ENCODE data around the gene SKP2.

GRCh38 chr5:36215910-36216309 lies 64.0 kb downstream of the SKP2 start:
- TF ChIP-seq ZNF274 (IDR thresholded peaks at IDR 0.05; ENCODE audit: low read depth, low read length) = no peak
- TF ChIP-seq YY1 (IDR thresholded peaks at IDR 0.05; ENCODE audit: insufficient read depth, insufficient read length) = no peak

All from NT2/D1 (cell line).